NCI-H345 treated with DMSO at 0.1 percent for 48 hours (cell line): ENCODE data around the gene ACOX3.

ENCODE experiments used
- DNase-seq: peaks from one replicate; lab custom pipeline; 2025; ENCODE audit not compliant: unreplicated experiment; lab: John Stamatoyannopoulos, UW

Gene ACOX3

GRCh38 chr4:8376361-8377102, 64.0 kb downstream of the ACOX3 start:
- no peak for DNase-seq

GRCh38 chr4:8374851-8375649, 65.5 kb downstream of the ACOX3 start:
- no peak for DNase-seq

- no peak for DNase-seq
Observed at GRCh38 chr4:8373973-8374545, 66.5 kb downstream of the ACOX3 start.

- no peak for DNase-seq
Observed at GRCh38 chr4:8373270-8373972, 67.1 kb downstream of the ACOX3 start.

GRCh38 chr4:8372506-8372905, 68.0 kb downstream of the ACOX3 start:
- no peak for DNase-seq

GRCh38 chr4:8371596-8371995, 68.9 kb downstream of the ACOX3 start:
- no peak for DNase-seq

- no peak for DNase-seq
Observed at GRCh38 chr4:8370835-8371595, 69.5 kb downstream of the ACOX3 start.

GRCh38 chr4:8370106-8370787, 70.3 kb downstream of the ACOX3 start:
- no peak for DNase-seq

GRCh38 chr4:8369426-8370105, 71.0 kb downstream of the ACOX3 start:
- DNase-seq: no peak

- no peak for DNase-seq
Observed at GRCh38 chr4:8368998-8369397, 71.5 kb downstream of the ACOX3 start.

- DNase-seq: no peak
Observed at GRCh38 chr4:8368061-8368481, 72.5 kb downstream of the ACOX3 start.

- DNase-seq: no peak
Observed at GRCh38 chr4:8366601-8367000, 73.9 kb downstream of the ACOX3 start.

- no peak for DNase-seq
Observed at GRCh38 chr4:8365951-8366350, 74.6 kb downstream of the ACOX3 start.

GRCh38 chr4:8365353-8365752, 75.2 kb downstream of the ACOX3 start:
- no peak for DNase-seq

- no peak for DNase-seq
Observed at GRCh38 chr4:8364848-8365350, 75.6 kb downstream of the ACOX3 start.

- no peak for DNase-seq
Observed at GRCh38 chr4:8364141-8364540, 76.4 kb downstream of the ACOX3 start.

- DNase-seq: no peak
Observed at GRCh38 chr4:8362483-8362882, 78.0 kb downstream of the ACOX3 start.

- no peak for DNase-seq
Observed at GRCh38 chr4:8359193-8359592, 81.3 kb downstream of the ACOX3 start.

GRCh38 chr4:8356856-8357255, 83.7 kb downstream of the ACOX3 start:
- DNase-seq: no peak
